GM12891 (cell line): Measurements from ENCODE around the gene GSTM3.

Experiments
- PAX5 ChIP-seq: IDR thresholded peaks from 2 replicates; pipeline ENCODE4 v1.6.1; 2011; ENCODE audit warnings: low read length, moderate library complexity, mild to moderate bottlenecking; ENCODE audit not compliant: insufficient read depth, severe bottlenecking
- POLR2A ChIP-seq: IDR thresholded peaks from 2 replicates; pipeline ENCODE4 v1.6.1; 2011; ENCODE audit warnings: low read depth, low read length, control low read depth
- POLR2AphosphoS5 ChIP-seq: IDR thresholded peaks from 2 replicates; pipeline ENCODE4 v1.6.1; 2011; ENCODE audit warnings: low read depth, low read length, control low read depth
- POU2F2 ChIP-seq: IDR thresholded peaks from 2 replicates; pipeline ENCODE4 v1.6.1; 2011; ENCODE audit warnings: low read depth, mild to moderate bottlenecking, control low read depth, low read length, moderate library complexity
- SPI1 ChIP-seq: IDR thresholded peaks from 2 replicates; pipeline ENCODE4 v1.6.1; 2011; ENCODE audit warnings: low read depth, low read length, control low read depth
- TAF1 ChIP-seq: IDR thresholded peaks from 2 replicates; pipeline ENCODE4 v1.6.1; 2011; ENCODE audit warnings: low read depth, low read length, control low read depth

DNA sequence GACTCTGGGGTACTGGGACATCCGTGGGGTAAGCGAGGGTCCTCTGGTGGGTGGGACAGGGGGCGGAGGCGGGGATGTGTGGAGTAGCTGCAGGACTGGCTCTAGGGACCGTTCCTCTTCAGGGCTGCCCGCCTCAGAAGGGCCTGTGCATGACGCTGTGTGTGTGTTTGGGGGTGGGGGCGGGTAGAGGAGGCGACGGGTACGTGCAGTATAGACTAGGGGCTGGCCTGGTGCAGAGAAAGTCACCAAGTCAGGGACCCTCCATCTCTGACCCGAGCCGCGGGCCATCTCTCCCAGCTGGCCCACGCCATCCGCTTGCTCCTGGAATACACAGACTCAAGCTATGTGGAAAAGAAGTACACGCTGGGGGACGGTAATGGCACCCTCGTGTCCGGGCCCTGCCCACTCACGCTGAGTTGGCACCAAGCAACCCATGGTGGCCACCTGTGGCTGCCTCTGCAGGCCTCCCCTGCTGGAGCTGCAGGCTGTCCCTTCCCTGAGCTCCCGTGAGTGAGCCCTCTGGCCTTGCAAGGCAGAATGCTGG, 28.4 kb downstream of the GSTM3 start:
- TF ChIP-seq POLR2A: no peak
- TF ChIP-seq POLR2AphosphoS5: no peak
- TF ChIP-seq TAF1: no peak
- no peak for TF ChIP-seq POU2F2
- no peak for TF ChIP-seq SPI1
- no peak for TF ChIP-seq PAX5
